T-helper 1 cell treated with Interleukin-12 subunit alpha and Interleukin-12 subunit beta and Interleukin-4 antibody, amounts not matched to agents 30 μg/mL and 1 μg/mL, for 36 hours (primary cell): ENCODE measurements around the gene FCF1.
A peak's percentile ranks its signal among the peaks of the same experiment; 100 is the strongest.

Experiments
- H3K27ac Mint-ChIP-seq: one replicate; pipeline ENCODE4 v1.8.0; 2021; ENCODE audit warnings: mild to moderate bottlenecking, mixed read lengths
- H3K27me3 Mint-ChIP-seq: one replicate; pipeline ENCODE4 v1.8.0; 2021; ENCODE audit warnings: low read depth, mixed read lengths
- H3K36me3 Mint-ChIP-seq: one replicate; pipeline ENCODE4 v1.8.0; 2021; ENCODE audit warnings: low read depth, mixed read lengths
- H3K4me1 Mint-ChIP-seq: one replicate; pipeline ENCODE4 v1.8.0; 2021; ENCODE audit warnings: low read depth, mixed read lengths
- H3K4me3 Mint-ChIP-seq: one replicate; pipeline ENCODE4 v1.8.0; 2021; ENCODE audit warnings: mild to moderate bottlenecking, moderate library complexity, mixed read lengths
- H3K9me3 Mint-ChIP-seq: one replicate; pipeline ENCODE4 v1.8.0; 2021; ENCODE audit warnings: mixed read lengths

The FCF1 gene

DNA sequence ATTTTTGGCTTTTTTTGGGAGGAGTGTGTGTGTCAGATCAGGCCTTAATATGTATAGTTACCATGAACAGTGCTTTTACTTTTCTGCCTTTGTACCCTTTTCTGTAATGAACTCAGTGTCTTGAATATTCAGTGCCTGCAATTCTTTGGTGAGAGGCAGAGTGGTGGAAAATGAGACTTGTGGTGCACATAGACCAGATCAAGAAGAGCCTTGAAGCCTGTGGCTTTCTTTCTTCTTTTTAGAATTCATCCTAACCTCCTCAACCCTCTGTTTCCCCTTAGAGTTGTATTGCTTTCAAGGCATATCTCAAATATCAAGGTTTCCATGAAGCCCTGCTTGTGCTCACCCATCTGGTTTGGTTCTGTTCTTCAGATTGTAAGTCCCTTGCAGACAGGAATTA lies 52.8 kb downstream of the FCF1 start:
- Mint-ChIP-seq H3K4me3 (peak overlapping the region; percentile 97), H3K4me1 (peaks cover 52% of the 10 kb centered on the region), H3K9me3 (no peaks in the 10 kb centered on the region), H3K36me3 (peaks cover 31% of the 10 kb centered on the region), H3K27ac (peak overlapping the region; percentile 22), H3K27me3 (no peaks in the 10 kb centered on the region)

DNA sequence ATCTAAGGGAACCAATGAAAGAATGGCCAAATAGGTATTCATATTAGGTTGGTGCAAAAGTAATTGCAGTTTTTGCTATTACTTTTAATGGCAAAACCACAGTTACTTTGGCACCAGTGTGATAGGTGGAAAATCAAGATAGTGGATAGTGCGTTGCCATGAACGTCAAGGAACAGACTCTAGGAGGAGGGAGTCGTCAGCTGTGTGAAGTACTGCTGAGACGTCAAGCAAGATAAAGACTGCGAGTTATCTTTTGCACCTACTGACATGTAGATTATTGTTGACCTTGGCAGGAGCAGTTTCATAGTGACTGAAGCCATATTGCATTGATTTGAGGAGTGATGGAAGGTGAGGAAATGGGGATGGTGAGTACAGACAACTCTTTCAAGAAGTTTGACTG lies 58.5 kb downstream of the FCF1 start:
- Mint-ChIP-seq H3K4me1 (peaks cover 28% of the 10 kb centered on the region), H3K9me3 (no peaks in the 10 kb centered on the region), H3K36me3 (peaks cover 23% of the 10 kb centered on the region), H3K4me3 (no peak overlapping the region), H3K27me3 (no peaks in the 10 kb centered on the region), H3K27ac (no peak overlapping the region)

GRCh38 chr14:74784634-74785033 lies 71.7 kb downstream of the FCF1 start:
- no peak overlapping the region for H3K27ac Mint-ChIP-seq
- H3K27me3 Mint-ChIP-seq: no peaks in the 10 kb centered on the region
- H3K4me1 Mint-ChIP-seq: peaks cover 11% of the 10 kb centered on the region
- H3K36me3 Mint-ChIP-seq: peaks cover 41% of the 10 kb centered on the region
- H3K4me3 Mint-ChIP-seq: no peak overlapping the region
- no peaks in the 10 kb centered on the region for H3K9me3 Mint-ChIP-seq

DNA sequence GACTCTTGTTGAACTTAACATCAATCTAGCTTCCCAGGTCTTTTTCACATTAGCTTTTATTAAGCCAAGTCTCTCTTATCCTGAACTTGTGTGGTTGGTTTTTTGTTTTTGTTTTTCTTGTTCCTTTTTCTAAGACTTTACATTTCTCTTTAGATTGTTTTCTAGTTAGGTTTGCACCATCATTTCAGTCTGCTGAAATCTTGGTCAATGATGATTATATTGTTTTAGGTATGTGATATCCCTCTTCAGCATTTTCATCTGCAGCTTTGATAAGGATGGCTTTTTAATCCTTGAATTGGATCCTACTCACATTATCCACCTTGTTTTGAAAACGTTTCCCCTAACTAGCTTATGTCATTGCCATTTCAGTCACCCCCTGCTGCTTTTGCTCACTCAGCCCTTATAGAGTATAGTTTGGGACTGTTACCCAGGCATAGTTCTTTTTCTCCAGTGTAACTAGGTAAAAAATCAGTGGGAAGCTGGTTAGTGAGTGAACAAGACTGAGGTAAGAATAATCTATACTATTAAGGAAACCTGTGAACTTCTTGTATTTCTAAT lies 72.2 kb downstream of the FCF1 start:
- Mint-ChIP-seq H3K36me3 (peaks cover 41% of the 10 kb centered on the region), H3K4me1 (peaks cover 11% of the 10 kb centered on the region), H3K4me3 (no peak overlapping the region), H3K9me3 (no peaks in the 10 kb centered on the region), H3K27me3 (no peaks in the 10 kb centered on the region), H3K27ac (no peak overlapping the region)

DNA sequence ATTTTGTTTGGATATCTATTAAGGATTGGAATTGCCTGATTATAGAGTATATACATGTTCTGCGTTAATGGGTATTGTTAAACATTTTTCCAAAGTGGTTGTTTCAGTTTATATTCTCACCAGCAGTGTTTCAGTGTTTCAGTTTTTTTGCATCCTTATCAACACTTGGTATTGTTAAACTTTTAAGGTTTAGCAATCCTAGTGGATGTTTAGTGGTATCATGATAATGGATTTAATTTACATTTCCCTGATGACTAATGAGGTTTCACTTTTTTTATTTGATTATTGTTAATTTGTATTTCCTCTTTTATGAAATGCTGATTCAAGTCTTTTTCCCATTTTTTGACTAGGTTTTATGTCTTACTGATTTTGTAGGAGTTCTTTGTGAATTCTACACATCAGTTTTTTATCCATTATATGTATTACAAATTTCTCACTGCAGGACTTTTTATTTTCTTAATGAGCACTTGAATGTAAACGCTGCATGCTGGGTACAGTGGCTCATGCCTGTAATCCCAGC lies 73.9 kb downstream of the FCF1 start:
- no peaks in the 10 kb centered on the region for H3K9me3 Mint-ChIP-seq
- H3K27ac Mint-ChIP-seq: no peak overlapping the region
- H3K4me1 Mint-ChIP-seq: peaks cover 14% of the 10 kb centered on the region
- H3K4me3 Mint-ChIP-seq: no peak overlapping the region
- H3K36me3 Mint-ChIP-seq: peaks cover 29% of the 10 kb centered on the region
- H3K27me3 Mint-ChIP-seq: no peaks in the 10 kb centered on the region
